SK-N-SH treated with all-trans-retinoic acid at 6 μM for 48 hours (cell line): Measurements from ENCODE around the gene MFN2.

Source experiments
- ARNTL ChIP-seq: fragments of 450-650 bp; formaldehyde crosslinking; IDR thresholded peaks from 2 replicates; pipeline ENCODE4 v1.5.0; 2020; ENCODE audit warnings: low read depth, mild to moderate bottlenecking, moderate library complexity, borderline replicate concordance
- BACH2 ChIP-seq: fragments of 250-450 bp; sonication (Bioruptor Pico); IDR thresholded peaks from 2 replicates; pipeline ENCODE4 v1.9.0; 2021; ENCODE audit warnings: mild to moderate bottlenecking, borderline replicate concordance
- PATZ1 ChIP-seq: fragments of 250-450 bp; sonication (Bioruptor Pico); IDR thresholded peaks from 2 replicates; pipeline ENCODE4 v1.8.0; 2020; ENCODE audit warnings: mild to moderate bottlenecking, moderate library complexity, borderline replicate concordance
- POU6F1 ChIP-seq: fragments of 250-450 bp; sonication (Bioruptor Pico); IDR thresholded peaks from 2 replicates; pipeline ENCODE4 v1.8.0; 2021; ENCODE audit warnings: low read depth, mild to moderate bottlenecking, moderate library complexity, borderline replicate concordance
- PPARA ChIP-seq: fragments of 250-450 bp; sonication (Bioruptor Pico); IDR thresholded peaks from 2 replicates; pipeline ENCODE4 v1.5.0; 2020; ENCODE audit warnings: mild to moderate bottlenecking, borderline replicate concordance
- RARB ChIP-seq: fragments of 250-450 bp; sonication (Bioruptor Pico); IDR thresholded peaks from 2 replicates; pipeline ENCODE4 v1.8.0; 2021; ENCODE audit warnings: mild to moderate bottlenecking, moderate library complexity
- TCF4 ChIP-seq: fragments of 250-450 bp; sonication (Bioruptor Pico); IDR thresholded peaks from 2 replicates; pipeline ENCODE4 v1.8.0; 2021; ENCODE audit warnings: mild to moderate bottlenecking, moderate library complexity, borderline replicate concordance
- ZC3H10 ChIP-seq: fragments of 250-450 bp; sonication (Bioruptor Pico); IDR thresholded peaks from 2 replicates; pipeline ENCODE4 v1.5.1; 2021; ENCODE audit warnings: mild to moderate bottlenecking, moderate library complexity
- ZFP3 ChIP-seq: fragments of 250-450 bp; sonication (Bioruptor Pico); IDR thresholded peaks from 2 replicates; pipeline ENCODE4 v1.5.0; 2020; ENCODE audit warnings: mild to moderate bottlenecking, moderate library complexity

- TF ChIP-seq POU6F1 (no peak), PPARA (CRISPR knock-in tag) (no peak), ZFP3 (no peak), RARB (CRISPR knock-in tag) (no peak), ARNTL (CRISPR knock-in tag) (no peak), PATZ1 (CRISPR knock-in tag) (no peak), BACH2 (CRISPR knock-in tag) (no peak), ZC3H10 (CRISPR knock-in tag) (no peak), TCF4 (no peak)
Observed at GRCh38 chr1:12026586-12026985, 46.3 kb downstream of the MFN2 start.
